Measurements from ENCODE around the gene MRPL9. TPM values are rescaled to one million over a fixed set of nuclear protein-coding genes. Genes with fewer than 3 reads are reported as not detected.
A peak's percentile ranks its signal among the peaks of the same experiment; 100 is the strongest.

The MRPL9 gene
- total and polyA plus RNA-seq, 2 experiments from 2014 or later = 89.0 to 126 TPM

GRCh38 chr1:151710187-151710840 lies 53.0 kb downstream of the MRPL9 start:
- Histone ChIP-seq H3K27me3 (ENCODE audit: insufficient read depth) (no peaks in the 10 kb centered on the region), H3K9me2 (ENCODE audit: insufficient read depth) (no peaks in the 10 kb centered on the region), H3K4me2 (no peak overlapping the region), H3K4me1 (ENCODE audit: insufficient read depth) (0 out of 2 replicates have a peak, but pooled peaks cover 2% of the 10 kb centered on the region), H3K36me3 (ENCODE audit: insufficient read depth) (no peaks in the 10 kb centered on the region), H4K20me1 (replicated peaks; ENCODE audit: insufficient read depth) (no peaks in the 10 kb centered on the region), H3K79me2 (replicated peaks; ENCODE audit: insufficient read depth) (no peaks in the 10 kb centered on the region), H3K4me3 (no peak overlapping the region), H3K27ac (ENCODE audit: low read depth) (no peak overlapping the region), H2AFZ (no peak overlapping the region), H3F3A (replicated peaks; ENCODE audit: low read depth) (no peaks in the 10 kb centered on the region)
- Mint-ChIP-seq H3K27ac (no peak overlapping the region), H3K4me1 (peaks cover 12% of the 10 kb centered on the region), H3K36me3 (ENCODE audit: low read depth) (no peaks in the 10 kb centered on the region), H3K4me3 (no peak overlapping the region), H3K9me3 (no peaks in the 10 kb centered on the region), H3K27me3 (ENCODE audit: insufficient read depth, low read depth, poor library complexity) (peaks cover 10% of the 10 kb centered on the region)
- TF ChIP-seq CREB1 (CRISPR knock-in tag; IDR thresholded peaks at IDR 0.05; ENCODE audit: low read depth) = peak; percentile 89
- no peak for TF ChIP-seq STAT1 (IDR thresholded peaks at IDR 0.05; ENCODE audit: unreplicated experiment)
- no peak for TF ChIP-seq ETS1 (IDR thresholded peaks at IDR 0.05)
- no peak for TF ChIP-seq ZNF462 (CRISPR knock-in tag; IDR thresholded peaks at IDR 0.05)
- no peak for TF ChIP-seq POLR2AphosphoS5 (IDR thresholded peaks at IDR 0.05; ENCODE audit: low read depth)
- ATAC-seq (peak; percentile 38), DNase-seq (ENCODE audit: low spot score) (peak; percentile 83)

Small RNAs within 50 kb of the gene (small RNA-seq; reads per million reads assigned to genes)
- not detected for gene RNU6-662P (ENCODE audit: low replicate concordance)

Other genes starting within 250 kb of the MRPL9 start
- 10.4 and 11.9 TPM in 2 replicates for gene TUFT1, start 223.2 kb downstream of the MRPL9 start, total RNA-seq (2014; rRNA removed; shearing (Covaris generic))
- 5.6 and 6.0 TPM in 2 replicates for gene TUFT1, start 223.2 kb downstream of the MRPL9 start, polyA plus RNA-seq (2016; fragmentation: Nextera tagmentation; extraction: Ambion mirVana)
- gene SNX27, start 151.4 kb downstream of the MRPL9 start, total RNA-seq (2014; rRNA removed; shearing (Covaris generic)) = 58.6 and 59.7 TPM in 2 replicates
- 34.0 and 40.6 TPM in 2 replicates for gene SNX27, start 151.4 kb downstream of the MRPL9 start, polyA plus RNA-seq (2016; fragmentation: Nextera tagmentation; extraction: Ambion mirVana)
- gene CELF3, start 46.7 kb downstream of the MRPL9 start, total RNA-seq (2014; rRNA removed; shearing (Covaris generic)) = 0.31 and 0.39 TPM in 2 replicates
- gene CELF3, start 46.7 kb downstream of the MRPL9 start, polyA plus RNA-seq (2016; fragmentation: Nextera tagmentation; extraction: Ambion mirVana) = 0.16 and 0.58 TPM in 2 replicates
- not detected in 2 replicates for gene RIIAD1, start 42.0 kb downstream of the MRPL9 start, total RNA-seq (2014; rRNA removed; shearing (Covaris generic))
- gene RIIAD1, start 42.0 kb downstream of the MRPL9 start, polyA plus RNA-seq (2016; fragmentation: Nextera tagmentation; extraction: Ambion mirVana) = not detected in 2 replicates
- 19.6 and 25.6 TPM in 2 replicates for gene TDRKH, start 27.0 kb upstream of the MRPL9 start, total RNA-seq (2014; rRNA removed; shearing (Covaris generic))
- 8.9 and 10.2 TPM in 2 replicates for gene TDRKH, start 27.0 kb upstream of the MRPL9 start, polyA plus RNA-seq (2016; fragmentation: Nextera tagmentation; extraction: Ambion mirVana)
- gene LINGO4, start 41.9 kb upstream of the MRPL9 start, total RNA-seq (2014; rRNA removed; shearing (Covaris generic)) = not detected in 2 replicates
- not detected in 2 replicates for gene LINGO4, start 41.9 kb upstream of the MRPL9 start, polyA plus RNA-seq (2016; fragmentation: Nextera tagmentation; extraction: Ambion mirVana)
- gene RORC, start 68.3 kb upstream of the MRPL9 start, total RNA-seq (2014; rRNA removed; shearing (Covaris generic)) = 0.97 and 1.6 TPM in 2 replicates
- 0.26 and 0.29 TPM in 2 replicates for gene RORC, start 68.3 kb upstream of the MRPL9 start, polyA plus RNA-seq (2016; fragmentation: Nextera tagmentation; extraction: Ambion mirVana)
- 0.35 TPM in 1 of 2 replicates, not detected in the other for gene C2CD4D, start 76.3 kb upstream of the MRPL9 start, total RNA-seq (2014; rRNA removed; shearing (Covaris generic))
- gene C2CD4D, start 76.3 kb upstream of the MRPL9 start, polyA plus RNA-seq (2016; fragmentation: Nextera tagmentation; extraction: Ambion mirVana) = 0.82 and 0.92 TPM in 2 replicates
- gene THEM5, start 90.2 kb upstream of the MRPL9 start, total RNA-seq (2014; rRNA removed; shearing (Covaris generic)) = not detected in 2 replicates
- 0.38 TPM in 1 of 2 replicates, not detected in the other for gene THEM5, start 90.2 kb upstream of the MRPL9 start, polyA plus RNA-seq (2016; fragmentation: Nextera tagmentation; extraction: Ambion mirVana)
- gene THEM4, start 146.0 kb upstream of the MRPL9 start, total RNA-seq (2014; rRNA removed; shearing (Covaris generic)) = 10.3 and 13.4 TPM in 2 replicates
- gene THEM4, start 146.0 kb upstream of the MRPL9 start, polyA plus RNA-seq (2016; fragmentation: Nextera tagmentation; extraction: Ambion mirVana) = 19.5 and 20.4 TPM in 2 replicates
- gene S100A10, start 230.4 kb upstream of the MRPL9 start, total RNA-seq (2014; rRNA removed; shearing (Covaris generic)) = 25.6 and 35.9 TPM in 2 replicates
- gene S100A10, start 230.4 kb upstream of the MRPL9 start, polyA plus RNA-seq (2016; fragmentation: Nextera tagmentation; extraction: Ambion mirVana) = 634 and 677 TPM in 2 replicates